ENCODE measurements around the gene GNG12. TPM values are rescaled to one million over a fixed set of nuclear protein-coding genes. Genes with fewer than 3 reads are reported as not detected.

GNG12 gene
- total RNA-seq, 3 donors from 2014 or later = 85.0 to 191 (median 158) TPM

DNA sequence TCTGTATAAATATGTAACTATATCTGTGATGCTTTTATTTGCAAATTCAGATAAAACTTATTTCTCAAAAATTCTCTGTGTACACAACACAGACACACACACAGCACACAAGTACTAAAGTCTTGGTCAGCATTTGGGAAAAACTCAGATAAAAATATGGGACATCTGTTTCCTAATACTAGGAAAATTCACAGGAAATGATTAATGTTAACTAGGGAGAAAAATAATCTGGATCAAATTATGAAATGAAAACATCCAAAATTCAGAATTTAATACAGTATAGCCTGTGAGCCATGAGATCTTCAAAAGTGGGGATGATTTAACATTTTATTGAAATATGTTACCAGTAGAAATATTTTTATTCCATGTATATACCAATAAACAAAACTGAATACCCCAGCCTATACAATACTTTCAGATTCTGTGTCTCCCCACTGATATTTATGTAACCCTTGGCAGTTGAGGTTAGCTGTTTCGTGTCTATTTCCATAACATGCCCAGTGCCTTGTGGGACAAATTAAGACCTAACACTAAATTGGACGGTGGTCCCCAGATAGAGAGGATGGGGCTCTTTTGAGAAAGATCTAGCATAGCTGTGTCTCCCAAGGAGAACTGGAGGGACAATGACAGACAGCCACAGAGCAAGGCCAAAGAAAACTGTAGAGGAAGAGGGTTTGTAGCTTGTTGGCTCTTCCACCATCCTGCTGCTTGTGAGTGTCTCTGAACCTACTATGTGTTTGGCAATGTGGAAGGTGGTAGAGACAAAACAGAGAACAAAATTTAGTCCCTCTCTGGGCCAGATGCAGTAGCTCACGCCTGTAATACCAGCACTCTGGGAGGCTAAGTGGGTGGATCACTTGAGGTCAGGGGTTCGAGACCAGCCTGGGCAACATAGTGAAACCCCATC lies 47.2 kb downstream of the GNG12 start:
- no peak for DNase-seq

DNA sequence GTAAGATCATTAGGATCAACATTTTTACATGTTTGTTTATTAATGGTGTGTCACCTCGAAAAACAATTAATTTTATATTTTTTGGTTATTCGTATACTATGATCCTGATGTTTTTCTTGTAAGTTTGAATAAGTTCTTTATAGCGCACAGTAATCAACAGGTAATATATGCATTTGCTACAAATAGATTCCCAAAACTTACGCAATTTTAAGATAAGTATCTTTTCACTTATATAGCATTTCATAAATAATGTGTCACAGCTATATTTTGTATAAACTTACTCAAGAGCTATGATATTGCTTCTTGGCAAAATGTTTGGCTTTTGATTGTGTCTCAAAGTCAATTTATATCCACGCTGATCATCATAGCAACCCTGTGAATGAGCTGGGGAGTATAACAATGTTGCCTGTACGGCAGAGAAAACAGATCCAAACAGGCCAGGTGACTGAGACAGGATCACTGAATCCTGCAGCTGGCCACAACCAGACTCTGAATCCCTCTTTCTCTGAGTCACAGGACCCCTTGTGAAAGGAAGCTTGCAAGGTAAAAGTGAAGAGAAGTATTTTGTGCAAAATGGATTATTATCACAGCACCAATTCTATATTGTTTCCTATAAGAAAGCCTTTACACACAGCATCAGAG lies 48.6 kb downstream of the GNG12 start:
- intact Hi-C loops (cut with DNase I, micrococcal nuclease) = no loop called here
- DNase-seq (no peak), ATAC-seq (no peak)
- Histone ChIP-seq H3K4me1 (ENCODE audit: low read depth) (no peaks in the 10 kb centered on the region), H3K36me3 (ENCODE audit: low read depth) (no peaks in the 10 kb centered on the region), H3K9me3 (no peaks in the 10 kb centered on the region), H3K4me3 (no peak overlapping the region)
- TF ChIP-seq, protein P1, sequence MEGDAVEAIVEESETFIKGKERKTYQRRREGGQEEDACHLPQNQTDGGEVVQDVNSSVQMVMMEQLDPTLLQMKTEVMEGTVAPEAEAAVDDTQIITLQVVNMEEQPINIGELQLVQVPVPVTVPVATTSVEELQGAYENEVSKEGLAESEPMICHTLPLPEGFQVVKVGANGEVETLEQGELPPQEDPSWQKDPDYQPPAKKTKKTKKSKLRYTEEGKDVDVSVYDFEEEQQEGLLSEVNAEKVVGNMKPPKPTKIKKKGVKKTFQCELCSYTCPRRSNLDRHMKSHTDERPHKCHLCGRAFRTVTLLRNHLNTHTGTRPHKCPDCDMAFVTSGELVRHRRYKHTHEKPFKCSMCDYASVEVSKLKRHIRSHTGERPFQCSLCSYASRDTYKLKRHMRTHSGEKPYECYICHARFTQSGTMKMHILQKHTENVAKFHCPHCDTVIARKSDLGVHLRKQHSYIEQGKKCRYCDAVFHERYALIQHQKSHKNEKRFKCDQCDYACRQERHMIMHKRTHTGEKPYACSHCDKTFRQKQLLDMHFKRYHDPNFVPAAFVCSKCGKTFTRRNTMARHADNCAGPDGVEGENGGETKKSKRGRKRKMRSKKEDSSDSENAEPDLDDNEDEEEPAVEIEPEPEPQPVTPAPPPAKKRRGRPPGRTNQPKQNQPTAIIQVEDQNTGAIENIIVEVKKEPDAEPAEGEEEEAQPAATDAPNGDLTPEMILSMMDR (IDR thresholded peaks at IDR 0.05) = no peak

More for the DNA sequence above, 47.2 kb downstream of the GNG12 start:
- Histone ChIP-seq H3K4me3 (no peak overlapping the region), H3K9me3 (no peaks in the 10 kb centered on the region), H3K4me1 (ENCODE audit: low read depth) (no peaks in the 10 kb centered on the region), H3K36me3 (ENCODE audit: low read depth) (no peaks in the 10 kb centered on the region)
- TF ChIP-seq, protein P1 (IDR thresholded peaks at IDR 0.05) = no peak
- ATAC-seq = no peak
- intact Hi-C loops (cut with DNase I, micrococcal nuclease) = no loop called here

DNA sequence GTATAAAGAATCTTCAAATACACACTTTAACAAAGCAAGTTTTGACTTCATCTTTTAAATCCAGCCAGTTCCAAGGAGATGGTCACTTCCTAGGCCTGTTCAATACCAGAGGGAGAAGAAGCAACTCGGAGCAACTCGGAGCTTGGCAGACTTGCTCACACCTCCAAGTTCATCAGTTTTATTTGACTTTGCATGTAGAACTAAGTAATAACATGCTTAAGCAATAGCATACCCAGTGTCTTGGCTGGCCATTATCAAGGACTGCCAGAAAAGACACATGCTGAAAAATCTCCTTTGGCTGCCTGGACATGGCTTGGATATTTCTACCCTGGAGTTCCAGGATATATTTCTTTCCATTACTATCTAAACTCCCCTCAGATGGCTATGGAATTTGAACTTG lies 52.6 kb downstream of the GNG12 start:
- intact Hi-C loops (cut with DNase I, micrococcal nuclease) = no loop called here
- H3K36me3 ChIP-seq (ENCODE audit: low read depth) = no peaks in the 10 kb centered on the region
- H3K4me1 ChIP-seq (ENCODE audit: low read depth) = no peaks in the 10 kb centered on the region
- no peak overlapping the region for H3K4me3 ChIP-seq
- TF ChIP-seq, protein P1 (IDR thresholded peaks at IDR 0.05) = no peak
- no peaks in the 10 kb centered on the region for H3K9me3 ChIP-seq
- ATAC-seq (no peak), DNase-seq (no peak)

DNA sequence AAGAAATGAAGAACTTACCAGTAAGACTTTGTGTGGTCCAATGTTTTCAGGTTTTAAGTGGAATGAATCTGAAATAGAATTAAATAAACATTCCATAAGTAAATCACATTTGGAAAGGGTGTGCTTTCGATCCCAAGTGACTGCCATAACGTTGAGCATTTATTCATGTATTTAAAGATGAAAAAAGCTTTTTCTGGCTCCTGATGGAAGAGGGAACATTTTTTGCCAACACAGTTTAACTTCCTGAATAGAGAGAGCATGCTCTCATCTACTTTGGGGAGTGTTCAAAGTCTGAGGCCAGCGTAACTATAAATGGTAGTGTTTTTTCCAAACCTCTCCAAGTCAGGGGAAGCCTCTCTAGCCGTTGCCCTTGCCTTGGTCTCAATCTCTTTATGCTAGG lies 55.8 kb downstream of the GNG12 start:
- Histone ChIP-seq H3K4me3 (no peak overlapping the region), H3K9me3 (no peaks in the 10 kb centered on the region), H3K36me3 (ENCODE audit: low read depth) (no peaks in the 10 kb centered on the region), H3K4me1 (ENCODE audit: low read depth) (no peaks in the 10 kb centered on the region)
- TF ChIP-seq, protein P1 (IDR thresholded peaks at IDR 0.05) = no peak
- intact Hi-C loops (cut with DNase I, micrococcal nuclease) = loop anchor here in 1 of 2 donors (10.0 kb wide), 1 partner anchor 57 kb away; the partner anchor contains the start of gene GNG12
- ATAC-seq (no peak), DNase-seq (no peak)

DNA sequence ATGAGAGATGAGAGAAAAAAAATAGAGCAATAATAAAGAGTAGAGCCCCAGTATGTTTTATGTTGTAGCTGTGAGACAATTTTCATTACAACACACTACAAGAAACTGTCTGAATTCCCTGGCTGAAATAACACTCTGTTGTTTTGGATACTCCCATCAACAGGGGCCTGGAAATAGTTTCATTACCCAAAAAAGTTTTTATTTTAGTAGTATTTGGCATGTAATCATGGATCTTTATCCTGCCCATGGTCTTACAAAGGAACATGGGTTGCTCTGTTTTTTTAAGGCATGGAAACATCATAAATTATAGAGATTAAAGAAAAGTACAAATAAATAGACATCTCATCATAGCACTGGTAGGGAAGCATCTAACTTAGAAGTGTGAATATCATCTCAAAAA lies 56.3 kb downstream of the GNG12 start:
- no peak overlapping the region for H3K4me3 ChIP-seq
- ATAC-seq (no peak), DNase-seq (no peak)
- TF ChIP-seq, protein P1 (IDR thresholded peaks at IDR 0.05) = no peak
- H3K36me3 ChIP-seq (ENCODE audit: low read depth) = no peaks in the 10 kb centered on the region
- intact Hi-C loops (cut with DNase I, micrococcal nuclease) = loop anchor here in 1 of 2 donors (10.0 kb wide), 1 partner anchor 58 kb away; the partner anchor contains the start of gene GNG12
- no peaks in the 10 kb centered on the region for H3K4me1 ChIP-seq (ENCODE audit: low read depth)
- no peaks in the 10 kb centered on the region for H3K9me3 ChIP-seq

All from mucosa of descending colon (tissue), 3 donors.